ENCODE measurements around the gene KHDRBS2.

DNA sequence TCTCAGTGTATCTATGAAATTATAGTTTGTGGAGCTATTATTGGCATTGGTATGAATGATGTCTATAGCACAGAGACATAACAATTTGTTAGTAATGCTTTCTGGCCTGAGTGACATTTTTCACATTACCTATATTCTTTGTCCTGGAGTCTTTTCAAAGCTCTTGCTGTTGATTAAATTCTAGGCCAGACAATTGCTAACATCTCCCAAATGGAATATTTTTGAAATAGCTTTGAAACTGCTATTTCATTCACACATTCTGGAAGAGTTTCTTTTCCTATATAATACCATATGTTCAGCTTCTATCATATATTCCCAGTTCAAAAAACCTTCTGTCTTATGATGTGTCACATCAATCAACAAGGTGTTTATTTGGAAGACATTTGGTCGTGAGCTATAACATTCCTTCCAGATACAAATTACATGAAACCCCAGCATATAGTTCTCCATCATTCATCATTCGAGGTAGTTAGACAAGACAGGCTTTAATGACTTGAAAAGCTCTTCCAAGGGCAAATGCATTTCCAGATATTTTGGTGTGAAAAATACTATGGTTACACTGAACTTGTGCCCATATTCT is 452.8 kb downstream of the KHDRBS2 start:
- TF ChIP-seq MAX (CRISPR knock-in tag; IDR thresholded peaks at IDR 0.05) = no peak
- no peak for TF ChIP-seq USF1 (CRISPR knock-in tag; IDR thresholded peaks at IDR 0.05)
- no peak for TF ChIP-seq NR2C2 (CRISPR knock-in tag; IDR thresholded peaks at IDR 0.05)
- no peak for TF ChIP-seq ATF1 (CRISPR knock-in tag; IDR thresholded peaks at IDR 0.05)
- no peak for TF ChIP-seq E2F5 (CRISPR knock-in tag; IDR thresholded peaks at IDR 0.05)
- no peak for TF ChIP-seq TP53 (CRISPR knock-in tag; IDR thresholded peaks at IDR 0.05)
